ENCODE results near the gene CRKL.
"Not testable (repeated sequence)": the region's sequence is repeated elsewhere in the genome, so short reads cannot be mapped to it uniquely, and the experiment has no call there.

CRKL gene, protein sequence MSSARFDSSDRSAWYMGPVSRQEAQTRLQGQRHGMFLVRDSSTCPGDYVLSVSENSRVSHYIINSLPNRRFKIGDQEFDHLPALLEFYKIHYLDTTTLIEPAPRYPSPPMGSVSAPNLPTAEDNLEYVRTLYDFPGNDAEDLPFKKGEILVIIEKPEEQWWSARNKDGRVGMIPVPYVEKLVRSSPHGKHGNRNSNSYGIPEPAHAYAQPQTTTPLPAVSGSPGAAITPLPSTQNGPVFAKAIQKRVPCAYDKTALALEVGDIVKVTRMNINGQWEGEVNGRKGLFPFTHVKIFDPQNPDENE

DNA sequence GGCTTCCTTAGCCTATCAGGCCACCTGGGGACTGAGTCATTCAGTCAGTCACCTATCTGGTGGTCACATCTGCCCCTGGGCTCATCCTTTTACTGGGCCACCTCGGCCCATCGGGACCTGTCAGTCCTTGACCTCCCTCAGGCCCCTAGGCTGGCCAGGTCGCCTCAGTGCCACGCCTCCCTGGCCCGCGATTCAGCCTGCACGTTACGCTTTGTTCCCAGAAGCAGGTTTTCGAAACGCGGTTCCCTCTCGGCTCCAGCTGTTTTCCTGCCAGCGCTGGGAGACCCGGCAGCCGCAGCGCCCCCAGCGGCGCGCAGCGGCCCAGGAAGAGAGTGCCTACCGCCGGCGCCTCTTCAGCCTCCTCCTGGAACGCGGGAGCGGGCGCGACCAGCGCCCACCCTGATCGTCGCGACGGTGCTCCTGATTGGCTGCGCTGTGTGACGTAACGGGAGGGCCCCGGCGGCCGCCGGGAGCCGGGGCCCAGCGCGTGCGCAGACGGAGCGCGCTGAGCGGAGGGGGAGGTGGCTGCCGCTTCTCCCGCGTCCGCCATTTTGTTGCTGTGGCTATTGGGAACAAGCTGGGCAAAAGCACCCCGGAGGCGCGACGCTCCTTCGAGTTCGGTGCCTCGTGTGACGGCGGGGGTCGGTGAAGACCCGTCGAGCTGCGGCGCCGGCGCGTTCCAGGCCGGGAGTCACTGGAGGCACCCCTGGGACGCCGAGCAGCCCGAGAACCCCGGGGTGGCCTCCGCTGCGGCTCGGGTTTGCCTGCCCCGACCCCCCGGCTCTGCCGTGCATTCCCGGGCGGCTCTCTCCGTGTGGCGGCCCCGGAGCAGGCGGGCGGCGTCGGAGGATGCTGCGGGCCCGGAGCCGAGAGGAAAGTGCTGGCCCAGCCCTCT is at the start of gene CRKL:
TSS of gene CRKL (plus strand) at position 492 of the 895 bp plus-strand sequence. CDS start 528 bp downstream, outside the sequence.
- DNase-seq: peak; percentile 99

DNA sequence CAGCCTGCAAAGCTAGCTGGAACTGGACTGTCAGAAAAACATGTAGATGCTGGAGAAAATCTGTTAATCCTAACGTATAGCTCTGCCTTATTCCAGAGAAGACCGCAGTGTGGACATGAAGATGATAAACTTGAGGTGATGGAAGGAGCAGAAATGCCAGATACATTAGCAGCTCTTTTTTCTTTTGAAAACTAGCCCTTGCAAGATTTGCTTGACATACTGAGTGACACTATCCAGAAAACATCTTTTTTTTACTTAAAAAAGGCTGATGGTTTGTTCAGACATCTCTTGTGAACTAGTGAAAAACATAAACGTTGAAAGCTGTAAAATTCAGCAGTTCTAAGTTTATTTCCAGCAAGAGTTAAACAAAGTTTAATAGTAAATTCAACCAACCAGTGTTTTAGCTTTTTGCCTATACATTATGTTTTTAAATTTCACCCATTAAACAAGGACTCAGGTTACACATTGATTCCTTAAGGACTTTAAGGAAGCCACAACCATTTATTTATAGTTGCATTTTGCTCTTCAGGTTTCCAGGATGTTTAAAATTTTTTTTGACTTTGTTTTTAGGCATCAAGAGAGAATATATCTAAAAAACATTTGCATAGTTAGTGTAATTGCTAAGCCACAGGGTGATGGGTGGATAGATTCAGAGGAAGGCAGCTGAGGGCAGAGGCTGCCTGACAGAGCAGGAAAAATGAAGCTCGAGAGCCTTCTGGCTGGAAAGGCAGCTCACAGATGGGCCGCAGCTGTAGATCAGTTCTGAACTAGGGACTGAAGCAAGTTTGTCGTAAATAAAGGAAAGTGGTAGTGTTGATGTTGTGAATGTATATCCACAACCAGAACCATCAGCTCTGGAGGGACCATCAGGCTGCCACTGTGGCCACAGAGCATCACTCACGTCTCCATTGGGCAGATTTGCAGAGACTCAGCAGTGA is 48.9 kb upstream of the CRKL start:
- DNase-seq: no peak

DNA sequence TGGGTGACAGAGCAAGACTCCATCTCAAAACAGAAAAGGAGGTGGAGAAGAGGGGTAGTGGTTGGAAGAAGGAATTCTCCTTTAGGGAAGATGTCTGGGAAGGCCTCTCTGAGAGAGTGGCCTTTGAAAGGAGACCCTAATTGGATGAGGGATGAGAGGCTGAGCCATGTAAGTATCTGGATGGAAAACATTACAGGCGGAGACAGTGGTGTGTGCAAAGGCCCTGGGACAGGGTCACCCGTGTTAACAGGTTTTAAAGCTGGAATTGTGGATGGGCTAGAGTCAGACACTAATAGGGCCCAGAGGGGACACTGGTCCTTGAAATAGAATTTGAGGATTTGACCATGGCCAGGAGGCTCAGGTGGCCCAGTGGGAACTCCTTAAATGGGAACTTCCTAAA is 48.0 kb upstream of the CRKL start:
- DNase-seq: no peak

DNA sequence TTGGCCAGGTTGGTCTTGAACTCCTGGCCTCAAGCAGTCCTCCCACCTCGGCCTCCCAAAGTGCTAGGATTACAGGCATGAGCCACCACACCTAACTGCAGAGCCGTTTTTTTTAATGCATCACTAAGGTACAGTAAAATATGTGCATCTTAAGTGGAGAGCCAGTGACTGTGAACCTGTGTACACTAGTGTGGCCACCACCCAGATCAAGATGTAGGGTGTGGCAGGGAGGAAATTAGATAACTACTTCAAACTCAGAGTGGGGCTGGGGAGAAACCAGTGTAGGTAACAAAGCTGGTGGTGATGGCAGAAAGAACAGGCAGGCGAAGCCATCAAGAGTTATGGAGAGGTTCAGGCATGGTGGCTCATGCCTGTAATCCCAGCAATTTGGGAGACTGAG is 44.0 kb upstream of the CRKL start:
- no peak for DNase-seq

DNA sequence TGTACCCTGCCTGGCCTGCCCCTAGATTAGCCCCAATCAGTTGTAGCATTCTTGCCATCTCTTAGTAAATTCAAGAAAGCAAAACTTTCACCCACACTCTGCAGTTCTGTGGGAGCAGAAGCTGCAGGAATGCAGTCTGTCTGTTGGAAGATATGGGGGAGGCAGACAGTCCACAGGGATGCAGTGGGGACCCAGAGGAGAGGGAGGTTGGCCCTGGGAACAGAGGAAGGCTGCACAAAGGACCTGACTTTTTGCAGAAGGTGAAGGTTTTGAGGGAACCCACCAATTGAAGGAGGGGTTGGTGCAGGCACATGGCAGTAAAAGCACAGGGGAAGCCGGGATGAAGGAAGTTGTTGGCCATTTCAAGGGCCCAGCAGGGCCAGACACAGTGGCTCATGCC is 41.9 kb upstream of the CRKL start:
- DNase-seq: no peak

DNA sequence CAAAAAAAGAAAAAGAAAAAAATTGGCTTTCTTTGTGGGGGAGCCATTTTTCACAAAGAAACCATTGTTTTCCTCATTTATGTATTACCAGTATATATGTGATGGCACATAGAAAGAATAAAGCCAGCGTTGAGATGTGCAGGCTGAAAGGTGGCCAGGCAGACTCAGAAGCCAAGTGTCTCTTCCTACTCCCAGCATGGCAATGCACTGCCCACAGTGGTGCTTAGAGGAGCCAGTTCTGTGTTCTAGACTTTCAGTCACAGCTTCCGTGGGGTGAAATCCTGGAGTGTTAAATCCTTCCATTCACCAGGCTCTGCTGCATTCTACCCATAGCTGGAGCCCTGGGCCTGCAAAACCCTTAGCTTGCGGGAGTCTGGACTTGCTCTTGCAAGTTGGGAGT is 39.5 kb upstream of the CRKL start:
- no peak for DNase-seq

DNA sequence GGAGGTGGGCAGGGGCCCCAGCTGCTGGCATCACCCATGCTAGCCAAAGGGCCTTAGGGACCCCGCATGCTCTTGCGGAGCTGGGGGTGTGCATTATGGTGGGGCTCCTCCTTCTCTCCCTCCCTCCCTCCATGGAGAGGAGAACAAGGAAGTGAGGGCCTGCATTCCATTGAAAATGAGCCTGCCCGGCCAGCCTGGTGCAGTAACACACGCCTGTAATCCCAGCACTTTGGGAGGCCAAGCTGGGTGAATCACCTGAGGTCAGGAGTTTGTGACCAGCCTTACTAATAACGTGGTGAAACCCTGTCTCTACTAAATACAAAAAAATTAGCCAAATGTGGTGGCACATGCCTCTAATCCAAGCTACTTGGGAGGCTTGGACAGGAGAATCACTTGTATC is 36.0 kb upstream of the CRKL start:
- DNase-seq: no peak

DNA sequence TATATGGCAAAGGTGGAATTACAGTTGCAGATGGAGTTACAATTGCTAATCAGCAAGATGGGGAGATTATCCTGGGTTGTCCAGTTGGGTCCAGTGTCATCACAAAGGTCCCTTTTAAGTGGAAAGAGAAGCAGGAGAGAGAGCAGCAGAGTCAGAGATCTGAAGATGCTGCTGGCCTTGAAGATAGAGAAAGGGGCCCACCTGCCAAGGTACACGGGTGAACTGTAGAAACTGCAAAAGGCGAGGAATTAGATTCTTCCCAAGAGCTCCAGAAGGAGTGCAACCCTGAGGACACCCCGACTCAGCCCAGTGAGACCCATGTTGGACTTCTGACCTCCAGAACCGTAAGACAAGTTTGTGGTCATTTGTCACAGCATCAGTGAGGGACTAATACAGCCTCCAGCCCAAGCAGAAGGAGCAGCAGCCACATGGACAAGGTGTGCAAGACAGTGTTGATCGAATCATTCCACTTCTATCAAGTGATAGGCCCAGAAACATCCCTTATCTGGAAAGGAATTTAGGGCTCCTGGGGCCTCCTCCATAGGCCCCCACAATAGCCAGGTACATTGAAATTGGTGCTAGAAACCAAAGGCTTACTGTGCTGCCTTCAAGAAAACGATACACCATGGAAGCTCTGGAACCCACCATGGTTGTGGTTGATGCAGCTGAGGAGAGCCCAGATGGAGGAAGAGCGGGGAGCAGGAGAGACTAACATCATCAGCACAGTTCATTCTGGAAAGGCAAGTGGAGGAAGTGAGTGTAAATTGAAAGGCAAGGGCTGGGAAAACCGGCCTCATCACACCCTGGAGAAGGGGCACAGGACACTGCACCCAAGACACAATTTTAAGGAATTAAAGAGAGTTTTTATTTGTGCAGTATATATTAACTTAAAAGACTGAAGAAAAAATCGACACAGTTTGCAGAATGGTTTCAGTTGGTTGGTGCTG is 35.1 kb upstream of the CRKL start:
- no peak for DNase-seq

DNA sequence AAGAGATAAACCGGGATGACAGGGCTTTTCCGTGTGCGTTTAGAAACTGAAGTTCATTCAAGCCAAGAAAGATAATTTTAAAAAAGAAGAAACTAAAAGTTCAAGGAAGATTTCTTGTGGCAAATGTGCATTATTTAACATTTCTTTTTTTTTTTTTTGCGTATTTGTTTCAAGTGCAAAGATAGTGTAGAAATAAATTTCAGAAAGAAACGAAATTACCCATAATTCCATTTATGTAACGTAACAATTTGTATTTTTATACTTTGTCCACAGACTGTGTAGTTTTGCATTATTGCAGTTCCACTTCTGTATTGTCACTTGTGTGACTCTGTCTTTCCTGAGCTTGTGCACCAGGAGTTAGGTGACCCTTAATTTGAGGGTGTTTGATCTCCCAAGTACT is 34.4 kb upstream of the CRKL start:
- DNase-seq: no peak

DNA sequence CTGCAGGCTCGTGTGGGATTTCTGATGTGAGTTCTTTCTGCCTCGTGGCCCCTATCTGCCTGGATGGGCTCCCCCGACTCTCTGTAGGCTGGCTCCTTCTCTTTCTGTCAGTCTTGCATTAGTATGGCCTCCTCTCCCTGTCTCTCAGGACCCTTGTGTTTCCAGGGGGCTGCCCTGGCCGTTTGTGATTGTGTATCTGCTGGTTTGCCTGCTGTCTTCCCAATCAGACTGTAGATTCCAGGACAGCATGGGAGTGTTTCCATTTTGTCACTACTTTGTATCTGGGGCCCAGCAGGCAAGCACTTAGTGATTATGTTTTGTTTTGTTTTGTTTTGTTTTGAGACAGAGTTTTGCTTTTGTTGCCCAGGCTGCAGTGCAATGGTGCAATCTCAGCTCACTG is 32.8 kb upstream of the CRKL start:
- DNase-seq: no peak

DNA sequence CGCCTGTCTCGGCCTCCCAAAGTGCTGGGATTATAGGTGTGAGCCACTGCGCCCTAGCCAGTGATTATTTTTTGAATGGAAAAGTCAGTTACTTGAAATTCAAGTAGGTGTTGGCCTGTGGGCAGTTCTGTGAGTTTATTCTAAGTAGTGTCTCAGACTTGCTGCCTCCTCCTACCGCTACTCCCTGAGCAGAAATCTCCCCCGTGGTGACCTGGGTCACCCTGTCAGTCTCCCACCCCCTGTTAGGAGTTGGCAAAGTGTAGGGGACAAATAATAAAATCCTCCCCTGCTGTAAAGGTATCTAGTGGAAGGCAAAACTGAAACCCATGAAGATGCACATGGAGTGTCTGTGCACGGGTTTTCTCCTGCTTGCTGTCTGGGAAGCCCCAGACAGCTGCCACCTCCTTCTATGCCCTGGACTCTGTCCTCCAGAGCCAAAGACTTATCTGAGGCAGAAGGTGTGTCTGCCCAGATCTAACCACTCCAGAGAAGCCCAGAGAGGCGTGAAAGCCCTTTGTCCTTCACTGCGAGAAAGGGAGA is 32.1 kb upstream of the CRKL start:
- DNase-seq: no peak

DNA sequence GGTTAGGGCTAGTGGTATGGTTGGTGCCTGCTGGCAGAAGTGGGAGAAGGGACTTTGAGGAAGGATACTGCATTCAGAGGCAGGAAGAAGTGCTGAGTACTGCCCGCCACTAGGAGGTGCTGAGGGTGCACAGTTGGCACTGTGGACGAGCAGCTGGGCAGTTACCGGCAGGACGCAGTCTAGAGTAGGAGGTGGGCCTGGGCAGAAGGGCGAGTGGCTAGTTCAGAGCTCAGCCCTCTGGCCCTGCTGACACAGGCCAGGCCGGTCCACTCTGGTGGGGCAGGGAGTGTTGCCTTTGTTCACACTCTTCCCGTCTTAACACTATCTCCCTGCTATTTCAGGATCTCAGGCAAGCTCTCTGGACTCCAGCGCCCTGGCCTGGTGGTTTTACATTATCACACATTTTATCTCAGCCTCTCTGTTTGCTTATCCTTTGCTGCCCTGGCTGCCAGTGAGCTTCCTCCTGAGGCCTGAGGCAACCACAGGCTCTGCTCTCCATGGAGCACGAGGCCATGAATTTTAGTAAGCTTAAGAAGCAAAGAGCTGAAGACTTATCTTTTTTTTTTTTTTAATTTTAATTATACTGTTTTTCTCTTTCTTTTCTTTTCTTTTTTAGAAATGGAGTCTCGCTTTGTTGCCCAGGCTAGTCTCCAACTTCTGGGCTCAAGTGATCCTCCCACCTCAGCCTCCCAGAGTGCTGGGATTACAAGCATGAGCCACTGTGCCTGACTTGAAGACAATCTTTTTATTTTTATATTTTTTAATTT is 31.5 kb upstream of the CRKL start:
- peak; percentile 40 for DNase-seq

DNA sequence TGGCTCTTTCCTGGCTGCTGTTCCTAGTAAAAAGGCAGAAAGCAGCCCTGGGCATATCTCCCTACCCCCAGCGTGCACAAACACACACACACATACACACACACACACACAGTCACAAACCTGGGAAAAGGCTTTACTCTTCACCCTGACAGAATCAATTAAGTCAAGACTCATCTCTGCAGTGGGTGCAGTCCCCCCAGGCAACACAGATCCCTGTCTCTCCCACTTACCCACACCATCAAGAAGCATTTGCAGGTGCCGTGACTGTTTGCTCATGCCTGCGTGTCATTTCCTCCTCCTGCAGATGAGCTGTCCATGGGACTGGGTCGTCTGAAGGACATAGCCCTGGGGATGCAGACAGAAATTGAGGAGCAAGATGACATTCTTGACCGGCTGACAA is 29.8 kb upstream of the CRKL start:
- no peak for DNase-seq

DNA sequence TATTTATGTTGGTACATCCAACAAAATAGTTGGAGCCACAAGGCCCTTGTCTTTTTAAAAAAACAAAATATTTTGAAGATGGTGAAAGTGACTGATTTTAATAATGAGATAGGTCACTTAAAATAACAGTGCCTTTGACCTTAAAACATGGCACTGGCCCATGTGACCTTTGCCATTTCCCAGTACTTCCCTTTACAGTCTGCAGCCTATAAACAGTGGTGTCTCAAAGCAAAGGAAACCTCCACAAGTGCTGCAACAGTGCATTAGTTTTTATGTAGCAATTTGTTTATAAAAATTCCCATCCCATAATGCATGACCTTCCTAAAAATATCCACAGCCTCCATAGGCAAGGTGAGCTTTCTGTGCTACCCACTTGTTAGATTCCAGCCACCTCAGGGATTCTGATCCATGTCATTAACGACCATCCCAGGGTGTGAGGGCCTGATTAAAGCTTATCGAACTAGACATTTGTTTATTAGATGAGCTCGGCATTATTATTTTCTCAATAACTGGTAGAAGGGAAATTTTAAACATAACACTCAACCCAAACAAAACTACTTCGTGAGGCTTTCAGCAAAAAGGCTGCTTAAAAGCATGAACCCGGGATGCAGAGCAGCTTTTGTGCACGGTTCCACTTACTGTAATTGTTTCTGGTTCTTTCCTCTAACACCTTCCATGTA is 28.0 kb upstream of the CRKL start:
- no peak for DNase-seq

DNA sequence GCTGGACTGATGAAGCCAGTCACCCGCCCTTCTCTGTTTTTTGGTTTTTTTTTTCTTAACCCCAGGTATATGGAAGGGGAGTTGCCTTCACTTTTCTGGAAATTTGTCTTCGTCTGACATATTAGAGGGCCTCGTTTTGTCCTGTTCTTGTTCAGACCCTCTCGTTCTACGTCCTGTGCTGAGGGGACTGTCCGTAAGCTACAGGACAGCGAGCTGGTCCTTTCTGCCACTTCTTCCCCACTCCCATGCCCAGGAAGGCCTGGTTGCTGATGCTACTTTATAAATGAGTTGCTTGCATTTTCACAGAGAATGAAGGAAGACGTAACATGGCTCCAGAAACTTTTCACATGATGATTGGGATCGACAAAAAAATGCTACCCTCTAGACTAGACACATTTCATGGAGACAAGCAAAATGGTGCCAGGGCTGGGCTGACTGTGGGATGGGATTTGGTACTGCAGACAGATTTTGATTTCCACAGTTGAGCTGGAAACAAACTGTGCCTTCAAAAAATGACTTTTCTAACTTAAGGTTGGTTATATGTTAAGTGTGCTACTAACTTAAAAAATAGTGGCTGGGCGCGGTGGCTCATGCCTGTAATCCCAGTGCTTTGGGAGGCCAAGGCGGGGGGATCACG is 27.2 kb upstream of the CRKL start:
- DNase-seq: no peak

DNA sequence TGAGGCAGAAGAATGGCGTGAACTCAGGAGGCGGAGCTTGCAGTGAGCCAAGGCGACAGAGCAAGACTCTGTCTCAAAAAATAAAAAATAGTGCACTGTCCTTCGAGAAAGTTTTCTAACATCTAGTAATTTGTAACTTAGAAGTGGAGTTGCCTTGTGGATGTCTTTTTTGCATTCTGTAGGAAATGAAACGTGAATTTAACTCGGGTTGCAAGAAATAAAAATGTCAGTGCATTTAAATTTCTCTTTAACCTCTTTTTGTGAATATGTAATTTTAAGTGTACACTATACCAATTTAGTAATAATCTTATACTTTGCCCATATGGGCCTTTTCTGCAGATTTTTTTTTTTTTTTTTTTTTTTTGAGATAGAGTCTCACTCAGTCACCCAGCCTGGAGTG is 26.2 kb upstream of the CRKL start:
- no peak for DNase-seq

DNA sequence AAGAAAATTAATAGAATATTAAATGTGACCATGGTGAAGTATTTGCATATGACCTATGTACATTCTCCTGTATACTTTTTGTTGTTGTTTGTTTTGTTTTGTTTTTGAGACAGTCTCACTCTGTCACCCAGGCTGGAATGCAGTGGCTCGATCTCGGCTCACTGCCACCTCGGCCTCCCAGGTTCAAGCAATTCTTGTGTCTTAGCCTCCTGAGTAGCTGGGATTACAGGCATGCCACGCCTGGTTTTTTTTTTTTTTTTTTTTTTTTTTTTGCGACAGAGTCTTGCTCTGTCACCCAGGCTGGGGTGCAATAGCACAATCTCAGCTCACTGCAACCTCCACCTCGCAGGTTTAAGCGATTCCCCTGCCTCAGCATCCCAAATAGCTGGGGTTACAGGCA is 19.5 kb upstream of the CRKL start:
- DNase-seq: not testable (repeated sequence)

DNA sequence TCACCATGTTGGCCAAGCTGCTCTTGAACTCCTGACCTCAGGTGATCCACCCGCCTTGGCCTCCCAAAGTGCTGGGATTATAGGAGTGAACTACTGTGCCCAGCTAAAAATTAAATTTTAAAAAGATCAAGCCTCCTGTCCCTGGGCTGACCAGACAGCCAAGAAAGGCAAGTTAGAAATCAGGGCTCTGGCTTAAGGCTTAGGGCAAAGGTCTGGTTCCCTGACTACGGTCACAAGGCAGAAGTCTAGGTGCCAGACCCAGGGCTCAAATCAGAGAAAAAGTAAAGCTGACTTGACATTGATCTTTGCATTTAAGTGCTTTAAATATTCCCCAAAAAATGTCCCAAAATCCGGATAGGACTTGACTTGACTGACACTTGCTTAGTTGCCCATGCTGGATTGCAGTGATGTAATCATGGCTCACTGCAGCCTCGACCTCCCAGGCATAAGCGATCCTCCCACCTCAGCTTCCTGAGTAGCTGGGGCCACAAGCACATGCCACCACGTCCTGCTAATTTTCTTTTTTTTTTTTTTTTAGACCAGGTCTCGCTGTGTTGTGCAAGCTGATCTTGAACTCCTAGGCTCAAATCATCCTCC is 17.3 kb upstream of the CRKL start:
- DNase-seq: no peak

All from activated CD4-positive, alpha-beta T cell treated with anti-CD3 and anti-CD28 coated beads, Interleukin-10, Interleukin-2, amounts not matched to agents 100 ng/mL and 50 ng/mL, durations not matched to agents 16 hours and 8 hours (primary cell).